C4-2B (cell line): ENCODE results near the gene NUCKS1.

Experiments used
- H3K27ac ChIP-seq: fragments of 450-650 bp; 2 replicates; pipeline ENCODE4 v1.5.1; 2017
- ZFX ChIP-seq: fragments of 450-650 bp; IDR thresholded peaks from 2 replicates; pipeline ENCODE4 v1.6.1; 2017
- TF ChIP-seq, protein P1 (sequence below): fragments of 450-650 bp; conservative IDR thresholded peaks from 2 replicates; pipeline ENCODE4 v1.5.1; 2017; ENCODE audit warnings: mild to moderate bottlenecking

NUCKS1 gene

DNA sequence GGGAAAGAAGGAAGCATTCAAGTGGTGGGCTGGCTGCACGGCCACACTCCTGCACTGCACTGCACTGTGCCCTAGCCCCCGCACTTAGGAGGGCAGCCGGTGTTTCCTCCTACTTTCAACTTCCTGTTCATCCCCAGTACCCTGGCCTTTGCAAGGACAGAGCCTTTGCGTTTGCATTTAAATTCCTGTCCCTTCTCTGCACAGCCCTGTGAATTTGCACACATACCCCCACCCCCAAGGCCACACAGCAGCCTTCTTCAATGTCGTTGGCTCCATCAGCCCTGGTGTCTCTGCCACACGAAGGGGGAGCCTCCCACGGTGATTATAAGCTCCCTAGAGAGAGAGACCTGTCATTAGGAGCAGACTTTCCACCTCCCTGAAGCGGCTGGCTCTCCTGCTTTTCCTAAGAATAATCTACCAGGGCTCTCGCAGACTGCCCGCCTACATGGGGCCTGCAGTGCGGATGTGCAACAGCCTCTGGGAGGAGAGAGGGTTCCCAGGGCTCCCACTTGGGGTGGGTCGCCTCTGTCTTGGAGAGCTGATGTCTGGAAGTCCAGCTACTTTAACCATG lies 56.5 kb downstream of the NUCKS1 start:
- TF ChIP-seq, protein P1, sequence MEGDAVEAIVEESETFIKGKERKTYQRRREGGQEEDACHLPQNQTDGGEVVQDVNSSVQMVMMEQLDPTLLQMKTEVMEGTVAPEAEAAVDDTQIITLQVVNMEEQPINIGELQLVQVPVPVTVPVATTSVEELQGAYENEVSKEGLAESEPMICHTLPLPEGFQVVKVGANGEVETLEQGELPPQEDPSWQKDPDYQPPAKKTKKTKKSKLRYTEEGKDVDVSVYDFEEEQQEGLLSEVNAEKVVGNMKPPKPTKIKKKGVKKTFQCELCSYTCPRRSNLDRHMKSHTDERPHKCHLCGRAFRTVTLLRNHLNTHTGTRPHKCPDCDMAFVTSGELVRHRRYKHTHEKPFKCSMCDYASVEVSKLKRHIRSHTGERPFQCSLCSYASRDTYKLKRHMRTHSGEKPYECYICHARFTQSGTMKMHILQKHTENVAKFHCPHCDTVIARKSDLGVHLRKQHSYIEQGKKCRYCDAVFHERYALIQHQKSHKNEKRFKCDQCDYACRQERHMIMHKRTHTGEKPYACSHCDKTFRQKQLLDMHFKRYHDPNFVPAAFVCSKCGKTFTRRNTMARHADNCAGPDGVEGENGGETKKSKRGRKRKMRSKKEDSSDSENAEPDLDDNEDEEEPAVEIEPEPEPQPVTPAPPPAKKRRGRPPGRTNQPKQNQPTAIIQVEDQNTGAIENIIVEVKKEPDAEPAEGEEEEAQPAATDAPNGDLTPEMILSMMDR = no peak
- no peak for TF ChIP-seq ZFX

GRCh38 chr1:205692423-205692822 lies 57.6 kb downstream of the NUCKS1 start:
- H3K27ac ChIP-seq = no peak overlapping the region

More for the DNA sequence above, 56.5 kb downstream of the NUCKS1 start:
- H3K27ac ChIP-seq = peak overlapping the region; percentile 9; the same call in 1 of the 2 replicates

DNA sequence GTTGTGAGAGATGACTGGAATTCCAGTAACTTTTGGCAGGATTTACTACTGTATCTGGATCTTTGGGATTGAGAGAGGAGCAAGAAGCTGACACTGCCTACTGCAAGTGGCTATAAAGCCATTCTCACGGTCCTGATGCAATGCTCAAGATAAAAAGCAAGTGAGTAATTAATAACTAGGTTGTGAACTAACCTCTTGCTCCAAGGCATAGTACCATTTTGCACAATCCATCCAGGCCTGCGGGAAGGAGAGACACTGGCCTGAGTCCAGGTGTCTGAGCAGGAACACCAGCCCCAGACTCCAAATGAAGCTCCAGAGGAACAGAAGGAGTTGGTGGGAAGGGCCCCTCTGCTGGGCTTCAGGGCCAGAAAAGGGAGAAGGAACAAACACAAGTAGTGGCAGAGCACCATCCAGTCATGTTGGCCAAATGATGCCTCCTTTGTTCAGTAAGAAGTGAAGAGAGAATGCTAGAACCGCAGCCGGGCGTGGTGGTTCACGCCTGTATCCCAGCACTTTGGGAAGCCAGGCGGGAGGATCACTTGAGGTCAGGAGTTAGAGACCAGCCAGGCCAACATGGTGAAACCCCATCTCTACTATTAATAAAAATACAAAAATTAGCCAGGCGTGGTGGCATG lies 59.7 kb downstream of the NUCKS1 start:
- TF ChIP-seq, protein P1 = no peak
- no peak for TF ChIP-seq ZFX
- H3K27ac ChIP-seq = no peak overlapping the region

More at GRCh38 chr1:205692423-205692822, 57.6 kb downstream of the NUCKS1 start:
- TF ChIP-seq, protein P1 = no peak
- TF ChIP-seq ZFX = no peak

GRCh38 chr1:205689479-205689878 lies 60.5 kb downstream of the NUCKS1 start:
- TF ChIP-seq ZFX = no peak
- TF ChIP-seq, protein P1 = no peak
- no peak overlapping the region for H3K27ac ChIP-seq

DNA sequence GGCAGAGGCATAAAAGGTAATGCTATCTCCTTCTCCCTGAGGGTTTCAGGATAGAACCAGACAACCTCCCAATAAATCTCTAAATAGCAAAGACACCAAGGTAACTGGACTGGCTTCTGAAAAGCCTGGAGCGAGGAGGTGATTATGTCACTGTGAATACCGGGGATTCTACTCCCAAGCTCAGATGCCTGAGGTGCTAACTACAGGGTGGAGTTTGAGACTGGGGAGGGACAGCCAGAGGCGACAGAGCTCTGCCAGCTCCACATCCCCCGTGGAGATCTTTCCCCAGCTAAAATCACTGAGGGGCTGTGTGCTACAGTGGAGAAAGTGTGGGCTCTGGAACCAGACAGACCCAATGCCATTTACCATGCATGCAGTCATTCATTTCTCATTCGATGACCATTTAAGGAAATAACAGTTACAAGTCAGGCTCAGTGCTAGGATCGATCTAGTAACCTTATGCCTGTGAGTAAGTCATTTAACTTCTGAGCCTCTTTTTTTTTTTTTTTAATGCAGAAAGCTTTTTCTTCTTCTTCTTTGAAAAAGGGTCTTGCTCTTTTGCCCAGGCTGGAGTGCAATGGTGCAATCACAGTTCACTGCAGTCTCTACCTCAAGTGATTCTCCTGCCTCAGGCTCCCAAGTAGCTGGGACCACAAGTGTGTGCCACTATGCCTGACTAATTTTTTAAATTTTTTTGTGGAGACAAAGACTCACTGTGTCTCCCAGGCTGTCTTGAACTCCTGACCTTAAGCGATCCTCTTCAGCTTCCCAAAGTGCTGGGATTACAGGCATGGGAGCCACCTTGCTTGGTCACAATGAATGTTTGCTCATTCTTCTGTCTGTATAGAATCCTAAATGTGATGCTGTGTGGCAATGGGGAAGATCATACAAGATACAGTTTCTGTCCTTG lies 61.6 kb downstream of the NUCKS1 start:
- H3K27ac ChIP-seq = no peak overlapping the region
- TF ChIP-seq ZFX = no peak
- TF ChIP-seq, protein P1 = no peak

DNA sequence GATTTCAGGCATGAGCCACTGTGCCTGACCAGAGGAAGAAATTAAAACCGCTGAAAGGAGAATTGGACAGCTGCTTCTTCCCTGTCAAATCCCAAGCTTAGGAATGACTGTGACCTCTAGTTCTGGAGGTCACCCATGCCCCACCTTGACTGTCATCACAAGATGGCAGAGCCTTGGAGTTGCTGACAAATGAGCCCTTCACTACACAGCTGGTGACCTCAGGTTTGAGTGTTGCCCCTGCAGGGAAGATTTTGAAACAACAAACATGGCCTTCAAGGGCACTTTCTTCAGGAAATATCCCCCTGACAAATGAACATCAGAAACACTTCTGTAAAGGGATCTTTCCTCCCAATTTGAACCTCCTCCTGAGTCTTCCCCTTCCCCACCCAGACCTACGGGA lies 62.7 kb downstream of the NUCKS1 start:
- TF ChIP-seq, protein P1 = no peak
- no peak for TF ChIP-seq ZFX
- no peak overlapping the region for H3K27ac ChIP-seq

DNA sequence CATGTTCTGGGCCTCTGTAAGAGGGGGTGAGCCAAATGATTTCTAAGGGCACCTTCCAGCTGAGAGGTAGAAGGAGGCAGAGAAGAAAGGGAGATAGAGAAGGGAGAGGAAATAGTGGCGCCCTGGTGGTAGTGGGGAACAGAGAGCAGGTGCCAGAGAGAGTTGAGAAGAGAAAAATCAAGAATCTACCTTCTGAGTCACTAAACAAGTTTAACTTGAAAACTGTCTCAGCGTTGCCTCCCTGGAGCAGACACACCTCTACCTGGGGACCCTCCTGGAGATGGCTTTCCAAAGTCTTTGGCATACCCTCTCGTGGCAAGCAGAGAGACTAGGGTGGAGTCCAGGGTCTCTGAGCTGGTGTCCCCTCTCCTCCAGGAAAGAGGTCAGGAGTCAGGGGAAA lies 68.6 kb downstream of the NUCKS1 start:
- no peak for TF ChIP-seq ZFX
- TF ChIP-seq, protein P1 = no peak
- peak overlapping the region; percentile 86 for H3K27ac ChIP-seq
